Neuronal stem cell (in vitro differentiated cells): ENCODE data around the gene FHIT.

Source experiments
- DNase-seq: peaks from one replicate; pipeline ENCODE4 v3.0.0-alpha.2; 2013; ENCODE audit warnings: low spot score
- H2AFZ ChIP-seq: one replicate; pipeline ENCODE4 v1.6.1; 2013; ENCODE audit warnings: mild to moderate bottlenecking, low read length, inconsistent platforms
- H2AK5ac ChIP-seq: 2 replicates; pipeline ENCODE4 v1.6.1; 2013; ENCODE audit warnings: low read depth, mild to moderate bottlenecking, inconsistent platforms, low read length, moderate library complexity, mixed read lengths
- H2BK120ac ChIP-seq: 2 replicates; pipeline ENCODE4 v1.6.1; 2013; ENCODE audit warnings: low read depth, mild to moderate bottlenecking, inconsistent platforms, low read length, moderate library complexity, mixed read lengths
- H2BK12ac ChIP-seq: one replicate; pipeline ENCODE4 v1.6.1; 2013; ENCODE audit warnings: low read length, inconsistent platforms
- H2BK15ac ChIP-seq: 2 replicates; pipeline ENCODE4 v1.6.1; 2013; ENCODE audit warnings: mild to moderate bottlenecking, low read length, inconsistent platforms, mixed read lengths
- H2BK5ac ChIP-seq: one replicate; pipeline ENCODE4 v1.6.1; 2013; ENCODE audit warnings: inconsistent platforms, mild to moderate bottlenecking, low read length, moderate library complexity
- H3K14ac ChIP-seq: one replicate; pipeline ENCODE4 v1.6.1; 2013; ENCODE audit warnings: low read length, inconsistent platforms
- H3K18ac ChIP-seq: 2 replicates; pipeline ENCODE4 v1.6.1; 2013; ENCODE audit warnings: low read length, inconsistent platforms
- H3K23ac ChIP-seq: 2 replicates; pipeline ENCODE4 v1.6.1; 2013; ENCODE audit warnings: low read depth, mild to moderate bottlenecking, mixed read lengths, low read length, inconsistent platforms; ENCODE audit not compliant: poor library complexity
- H3K27ac ChIP-seq: replicated peaks from 3 replicates; pipeline ENCODE4 v1.5.1; 2013; ENCODE audit warnings: low read length, inconsistent platforms
- H3K27me3 ChIP-seq, 3 experiments: 2 replicates each; pipeline ENCODE4 v1.6.1; 2013; ENCODE audit warnings: low read length in 3 of 3, mild to moderate bottlenecking in 2 of 3, inconsistent platforms in 1 of 3, low read depth in 1 of 3, mixed read lengths in 1 of 3, moderate library complexity in 1 of 3; ENCODE audit not compliant: control insufficient read depth in 3 of 3, insufficient read depth in 3 of 3
- H3K36me3 ChIP-seq, 2 donors: replicated peaks in 1 of 2; 2 replicates each; pipeline ENCODE4 v1.6.1; 2013; ENCODE audit warnings: low read length in 2 of 2; ENCODE audit not compliant: control insufficient read depth in 2 of 2, insufficient read depth in 2 of 2
- H3K4ac ChIP-seq: 2 replicates; pipeline ENCODE4 v1.6.1; 2013; ENCODE audit warnings: inconsistent platforms, mild to moderate bottlenecking, low read length, moderate library complexity
- H3K4me1 ChIP-seq, 2 donors: 1 replicate in 1 of 2; 2 replicates in 1 of 2; pipeline ENCODE4 v1.6.1; 2013; ENCODE audit warnings: low read length in 2 of 2, low read depth in 1 of 2; ENCODE audit not compliant: control insufficient read depth in 2 of 2, insufficient read depth in 1 of 2
- H3K4me2 ChIP-seq: one replicate; pipeline ENCODE4 v1.6.1; 2013; ENCODE audit warnings: mild to moderate bottlenecking, low read length, inconsistent platforms; ENCODE audit not compliant: insufficient read depth, poor library complexity, severe bottlenecking
- H3K4me3 ChIP-seq, 2 donors: 2 replicates each; pipeline ENCODE4 v1.5.1; 2013; ENCODE audit warnings: low read length in 2 of 2, mild to moderate bottlenecking in 2 of 2, inconsistent platforms in 1 of 2, moderate library complexity in 1 of 2
- H3K79me1 ChIP-seq: one replicate; pipeline ENCODE4 v1.6.1; 2013; ENCODE audit warnings: low read depth, mild to moderate bottlenecking, inconsistent platforms, low read length, moderate library complexity
- H3K9ac ChIP-seq: one replicate; pipeline ENCODE4 v1.6.1; 2013; ENCODE audit warnings: mild to moderate bottlenecking, low read depth, low read length, inconsistent platforms; ENCODE audit not compliant: poor library complexity
- H3K9me3 ChIP-seq, 2 donors: replicated peaks in 1 of 2; 2 replicates each; pipeline versions ENCODE3 to v1.6.1; 2013; ENCODE audit warnings: low read length in 2 of 2, mild to moderate bottlenecking in 2 of 2, inconsistent platforms in 1 of 2, low read depth in 1 of 2, mixed read lengths in 1 of 2, moderate library complexity in 1 of 2; ENCODE audit not compliant: control insufficient read depth in 2 of 2, insufficient read depth in 1 of 2
- H4K8ac ChIP-seq: one replicate; pipeline ENCODE4 v1.6.1; 2013; ENCODE audit warnings: low read depth, mild to moderate bottlenecking, inconsistent platforms, low read length, moderate library complexity
- H4K91ac ChIP-seq: one replicate; pipeline ENCODE4 v1.6.1; 2013; ENCODE audit warnings: low read length, low read depth, mild to moderate bottlenecking, inconsistent platforms; ENCODE audit not compliant: poor library complexity
- WGBS, 2 donors: extraction: QIAGEN DNeasy Blood & Tissue Kit; methylation state at CpG; one replicate each; pipeline ENCODE4 v1.1.7; 2013; ENCODE audit warnings: missing lambda C conversion rate in 2 of 2, mixed read lengths in 1 of 2; ENCODE audit not compliant: insufficient read length in 2 of 2, insufficient replicate concordance in 1 of 2; ENCODE audit errors: extremely low coverage in 2 of 2; 5-methylcytosine and 5-hydroxymethylcytosine counted together

The FHIT gene

GRCh38 chr3:60770532-60770931, 480.7 kb downstream of the FHIT start:
- H3K27me3 ChIP-seq: no peaks in the 10 kb centered on the region
- H3K4me1 ChIP-seq: peaks cover 1 to 2% of the 10 kb centered on the region in 2 donors
- no peak overlapping the region for H2BK5ac ChIP-seq
- no peak overlapping the region for H4K8ac ChIP-seq
- peaks cover 4 to 7% of the 10 kb centered on the region in 2 donors for H3K9me3 ChIP-seq
- H3K79me1 ChIP-seq: no peaks in the 10 kb centered on the region
- no peak for DNase-seq
- no peak overlapping the region for H3K23ac ChIP-seq
- H3K4me3 ChIP-seq: no peak overlapping the region
- H3K4ac ChIP-seq: no peak overlapping the region
- H3K4me2 ChIP-seq: no peak overlapping the region
- no peak overlapping the region for H2BK12ac ChIP-seq
- no peaks in the 10 kb centered on the region for H3K36me3 ChIP-seq
- no peak overlapping the region for H3K9ac ChIP-seq
- no peak overlapping the region for H3K27ac ChIP-seq
- no peak overlapping the region for H4K91ac ChIP-seq
- H2BK120ac ChIP-seq: no peak overlapping the region
- no peak overlapping the region for H2AK5ac ChIP-seq
- H3K18ac ChIP-seq: no peak overlapping the region
- H3K14ac ChIP-seq: no peak overlapping the region
- WGBS, 2 donors: no CpG with 5 or more reads among the region's 1 CpG
- no peak overlapping the region for H2BK15ac ChIP-seq
- H2AFZ ChIP-seq: no peak overlapping the region

GRCh38 chr3:60767536-60767935, 483.7 kb downstream of the FHIT start:
- Histone ChIP-seq H2BK120ac (no peak overlapping the region), H3K4me2 (no peak overlapping the region), H3K4me1 (peaks cover 1 to 2% of the 10 kb centered on the region in 2 donors), H3K27ac (no peak overlapping the region), H2BK5ac (no peak overlapping the region), H3K79me1 (no peaks in the 10 kb centered on the region), H4K91ac (no peak overlapping the region), H3K4me3 (no peak overlapping the region), H3K4ac (no peak overlapping the region), H3K18ac (no peak overlapping the region), H2BK15ac (no peak overlapping the region), H4K8ac (no peak overlapping the region), H2BK12ac (no peak overlapping the region), H3K23ac (no peak overlapping the region), H3K9me3 (no peaks in the 10 kb centered on the region), H3K36me3 (no peaks in the 10 kb centered on the region), H2AFZ (no peak overlapping the region), H3K27me3 (no peaks in the 10 kb centered on the region), H3K14ac (no peak overlapping the region), H3K9ac (no peak overlapping the region), H2AK5ac (no peak overlapping the region)
- no peak for DNase-seq
- no CpG with 5 or more reads among the region's 3 CpGs for WGBS, 2 donors

GRCh38 chr3:60765776-60766175, 485.5 kb downstream of the FHIT start:
- no peak overlapping the region for H4K91ac ChIP-seq
- no peak overlapping the region for H2BK12ac ChIP-seq
- H2BK15ac ChIP-seq: no peak overlapping the region
- no peak overlapping the region for H3K4me3 ChIP-seq
- H3K14ac ChIP-seq: no peak overlapping the region
- no peak overlapping the region for H2BK5ac ChIP-seq
- no peak overlapping the region for H3K27ac ChIP-seq
- no peaks in the 10 kb centered on the region for H3K79me1 ChIP-seq
- H4K8ac ChIP-seq: no peak overlapping the region
- no peaks in the 10 kb centered on the region for H3K27me3 ChIP-seq
- no peak overlapping the region for H2AFZ ChIP-seq
- H3K9ac ChIP-seq: no peak overlapping the region
- no peak overlapping the region for H3K4me2 ChIP-seq
- DNase-seq: no peak
- peaks cover 1 to 2% of the 10 kb centered on the region in 2 donors for H3K4me1 ChIP-seq
- no peak overlapping the region for H2BK120ac ChIP-seq
- H3K18ac ChIP-seq: no peak overlapping the region
- no peaks in the 10 kb centered on the region for H3K9me3 ChIP-seq
- H3K36me3 ChIP-seq: no peaks in the 10 kb centered on the region
- no peak overlapping the region for H3K23ac ChIP-seq
- WGBS, 2 donors: no CpG with 5 or more reads among the region's 3 CpGs
- no peak overlapping the region for H3K4ac ChIP-seq
- H2AK5ac ChIP-seq: no peak overlapping the region

GRCh38 chr3:60764870-60765269, 486.4 kb downstream of the FHIT start:
- H3K23ac ChIP-seq: no peak overlapping the region
- no peak overlapping the region for H3K4ac ChIP-seq
- no peaks in the 10 kb centered on the region for H3K9me3 ChIP-seq
- H3K9ac ChIP-seq: no peak overlapping the region
- H2AK5ac ChIP-seq: no peak overlapping the region
- no peak overlapping the region for H3K4me3 ChIP-seq
- H3K79me1 ChIP-seq: no peaks in the 10 kb centered on the region
- no peak overlapping the region for H3K27ac ChIP-seq
- no peak overlapping the region for H2BK15ac ChIP-seq
- no peak overlapping the region for H3K4me2 ChIP-seq
- no peak overlapping the region for H2BK120ac ChIP-seq
- no peaks in the 10 kb centered on the region for H3K27me3 ChIP-seq
- no CpG with 5 or more reads among the region's 2 CpGs for WGBS, 2 donors
- H2BK5ac ChIP-seq: no peak overlapping the region
- no peak for DNase-seq
- peaks cover 1 to 2% of the 10 kb centered on the region in 2 donors for H3K4me1 ChIP-seq
- H2BK12ac ChIP-seq: no peak overlapping the region
- H3K14ac ChIP-seq: no peak overlapping the region
- H4K8ac ChIP-seq: no peak overlapping the region
- H3K18ac ChIP-seq: no peak overlapping the region
- no peak overlapping the region for H4K91ac ChIP-seq
- no peaks in the 10 kb centered on the region for H3K36me3 ChIP-seq
- no peak overlapping the region for H2AFZ ChIP-seq
